Measurements from ENCODE around the gene ARL15.

Gene ARL15

GRCh38 chr5:54093861-54094260 is 216.5 kb downstream of the ARL15 start:
- no peak for TF ChIP-seq REST (IDR thresholded peaks at IDR 0.05; ENCODE audit: insufficient replicate concordance, low read depth)
- no peak for TF ChIP-seq GABPA (IDR thresholded peaks at IDR 0.05; ENCODE audit: low read depth)
- TF ChIP-seq CTCF (IDR thresholded peaks at IDR 0.05; ENCODE audit: insufficient read depth, low read length), result no peak
- TF ChIP-seq POLR2AphosphoS5 (IDR thresholded peaks at IDR 0.05; ENCODE audit: low read depth), result no peak
- Histone ChIP-seq H3K27me3 (ENCODE audit: insufficient read depth, poor library complexity, severe bottlenecking) (no peaks in the 10 kb centered on the region), H3K4me3 (replicated peaks; ENCODE audit: insufficient read depth, low read length) (no peak overlapping the region), H3K27ac (replicated peaks) (no peak overlapping the region)
- no peak for DNase-seq (ENCODE audit: low read depth in 1 of 2, low spot score in 1 of 2)

GRCh38 chr5:54093081-54093492 is 217.3 kb downstream of the ARL15 start:
- H3K27ac ChIP-seq (replicated peaks), result no peak overlapping the region

DNA sequence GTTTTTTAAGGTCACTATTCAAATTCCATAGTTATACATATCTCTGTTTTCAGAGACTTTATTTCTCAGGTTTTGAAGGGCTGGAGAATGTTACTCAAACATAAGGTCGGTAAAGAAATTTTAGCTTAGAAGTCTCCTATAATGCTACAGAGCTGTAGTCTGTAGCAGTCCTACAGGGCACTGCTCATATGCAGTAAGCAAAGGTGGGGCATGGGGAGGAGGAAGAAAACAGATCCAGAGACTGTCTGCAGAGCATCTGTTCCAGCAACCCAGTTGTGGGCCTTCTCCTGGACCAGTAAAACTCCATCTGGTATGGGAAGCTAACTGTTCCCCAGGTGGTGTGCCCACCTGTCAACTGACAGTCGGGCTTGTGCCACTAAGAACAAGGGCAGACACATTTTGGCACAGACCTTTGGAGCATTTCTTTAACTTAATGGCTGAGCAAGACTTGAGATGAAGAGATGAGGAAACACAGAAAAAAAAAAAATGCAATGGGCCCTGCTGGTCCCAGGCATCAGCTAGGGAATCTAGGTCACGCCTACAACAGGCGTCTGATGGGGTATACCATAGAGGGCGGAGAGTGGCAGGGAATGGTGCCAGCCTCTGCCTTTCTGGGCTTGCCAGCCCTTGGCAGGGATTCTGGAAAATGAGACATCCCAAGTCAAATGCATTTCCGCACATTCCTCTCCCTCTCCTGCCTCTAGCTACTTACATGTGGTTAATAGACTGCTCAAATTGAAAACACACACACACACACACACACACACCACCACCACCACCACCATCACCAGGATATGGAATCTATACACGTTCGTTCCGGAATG is 218.9 kb downstream of the ARL15 start:
- no peak overlapping the region for H3K4me3 ChIP-seq (replicated peaks; ENCODE audit: insufficient read depth, low read length)
- no peak overlapping the region for H3K27ac ChIP-seq (replicated peaks)
- H3K27me3 ChIP-seq (ENCODE audit: insufficient read depth, poor library complexity, severe bottlenecking), result no peaks in the 10 kb centered on the region
- DNase-seq (ENCODE audit: low read depth in 1 of 2, low spot score in 1 of 2), result no peak
- TF ChIP-seq CTCF (IDR thresholded peaks at IDR 0.05; ENCODE audit: insufficient read depth, low read length) (no peak), SPI1 (IDR thresholded peaks at IDR 0.05; ENCODE audit: borderline replicate concordance, low read depth) (no peak), GABPA (IDR thresholded peaks at IDR 0.05; ENCODE audit: low read depth) (no peak), REST (IDR thresholded peaks at IDR 0.05; ENCODE audit: insufficient replicate concordance, low read depth) (no peak)

More at GRCh38 chr5:54093081-54093492, 217.3 kb downstream of the ARL15 start:
- Histone ChIP-seq H3K27me3 (ENCODE audit: insufficient read depth, poor library complexity, severe bottlenecking) (no peaks in the 10 kb centered on the region), H3K4me3 (replicated peaks; ENCODE audit: insufficient read depth, low read length) (no peak overlapping the region)
- no peak for TF ChIP-seq REST (IDR thresholded peaks at IDR 0.05; ENCODE audit: insufficient replicate concordance, low read depth)
- DNase-seq (ENCODE audit: low read depth in 1 of 2, low spot score in 1 of 2), result no peak
